Fibroblast of lung (primary cell): ENCODE results near the gene LRP10. TPM values are rescaled to one million over a fixed set of nuclear protein-coding genes. Genes with fewer than 3 reads are reported as not detected.
A peak's percentile ranks its signal among the peaks of the same experiment; 100 is the strongest.

Source experiments
- DNase-seq, 2 donors: peaks; one replicate each; pipeline versions ENCODE4 v3.0.0 to v3.0.0-alpha.2; 2010; ENCODE audit warnings: low read depth in 2 of 2
- H2AFZ ChIP-seq: 2 replicates; pipeline ENCODE4 v1.5.1; 2012; ENCODE audit warnings: low read length, control low read depth, inconsistent platforms
- H3K27ac ChIP-seq: 2 replicates; pipeline ENCODE4 v1.5.1; 2011; ENCODE audit warnings: low read length, control low read depth; ENCODE audit not compliant: insufficient read depth
- H3K27me3 ChIP-seq: 2 replicates; pipeline ENCODE4 v1.5.1; 2011; ENCODE audit warnings: mild to moderate bottlenecking, low read length; ENCODE audit not compliant: control insufficient read depth, insufficient read depth
- H3K36me3 ChIP-seq: 2 replicates; pipeline ENCODE4 v1.5.1; 2011; ENCODE audit warnings: low read length; ENCODE audit not compliant: control insufficient read depth, insufficient read depth
- H3K4me1 ChIP-seq: 2 replicates; pipeline ENCODE4 v1.5.1; 2011; ENCODE audit warnings: low read length; ENCODE audit not compliant: control insufficient read depth, insufficient read depth; ENCODE audit errors: extremely low read depth
- H3K4me2 ChIP-seq: 2 replicates; pipeline ENCODE4 v1.5.1; 2011; ENCODE audit warnings: low read length, control low read depth; ENCODE audit not compliant: insufficient read depth; ENCODE audit errors: extremely low read depth
- H3K4me3 ChIP-seq, 4 experiments: fragments of 200-600 bp in 1 of 4; sonication (generic) in 1 of 4; replicated peaks in 1 of 4; 2 replicates each; pipeline ENCODE4 v1.5.1; 2011 to 2016; ENCODE audit warnings: low read length in 4 of 4, low read depth in 3 of 4, mild to moderate bottlenecking in 3 of 4, control low read depth in 2 of 4, inconsistent platforms in 1 of 4, mixed read lengths in 1 of 4; ENCODE audit not compliant: insufficient read depth in 1 of 4; ENCODE audit errors: control extremely low read depth in 1 of 4
- H3K79me2 ChIP-seq: 2 replicates; pipeline ENCODE4 v1.5.1; 2012; ENCODE audit warnings: mild to moderate bottlenecking, low read length, inconsistent platforms; ENCODE audit not compliant: control insufficient read depth, insufficient read depth
- H3K9ac ChIP-seq: 2 replicates; pipeline ENCODE4 v1.5.1; 2011; ENCODE audit warnings: mild to moderate bottlenecking, low read length, control low read depth; ENCODE audit not compliant: insufficient read depth
- H3K9me3 ChIP-seq: 2 replicates; pipeline ENCODE4 v1.5.1; 2012; ENCODE audit warnings: low read depth, low read length; ENCODE audit not compliant: control insufficient read depth, insufficient read depth
- H4K20me1 ChIP-seq: 2 replicates; pipeline ENCODE4 v1.5.1; 2011; ENCODE audit warnings: low read length; ENCODE audit not compliant: control insufficient read depth, insufficient read depth; ENCODE audit errors: extremely low read depth
- CTCF ChIP-seq, 2 donors: IDR thresholded peaks in 1 of 2; conservative IDR thresholded peaks in 1 of 2; 1 replicate in 1 of 2; 2 replicates in 1 of 2; pipeline ENCODE4 v1.5.1; 2011 to 2012; ENCODE audit warnings: low read length in 2 of 2, control low read depth in 1 of 2, inconsistent platforms in 1 of 2, low read depth in 1 of 2, mild to moderate bottlenecking in 1 of 2
- EZH2 ChIP-seq: IDR thresholded peaks from 2 replicates; pipeline ENCODE4 v1.5.1; 2012; ENCODE audit warnings: low read length, control low read depth, mild to moderate bottlenecking; ENCODE audit errors: missing control alignments
- polyA plus RNA-seq, 2 donors: library from polyadenylated mRNA; depleted of rRNA in 1 of 2; stranded (reverse) in 1 of 2; unstranded in 1 of 2; fragments of >200 nt; gene quantifications; 2 replicates each; pipeline ENCODE4 v1.2.1, GENCODE V29; 2011 to 2012; ENCODE audit warnings: missing spikeins in 1 of 2
- total RNA-seq: library from RNA; depleted of rRNA; stranded (reverse); fragments of >200 nt; gene quantifications from 2 replicates; pipeline ENCODE4 v1.2.1, GENCODE V29; 2014

LRP10 gene
- total and polyA plus RNA-seq, 2 donors (not counting 1 experiment from before 2014, with no cell fraction given), result 95.5 to 130 TPM

GRCh38 chr14:22841311-22841710 lies 30.2 kb upstream of the LRP10 start:
- Histone ChIP-seq H3K4me1 (peaks cover 27% of the 10 kb centered on the region), H3K4me3 (peak overlapping the region in 1 of 4 experiments; percentile 30), H3K36me3 (peaks cover 54% of the 10 kb centered on the region), H3K27ac (peak overlapping the region; percentile 63), H3K79me2 (peaks cover 94% of the 10 kb centered on the region), H3K27me3 (no peaks in the 10 kb centered on the region), H2AFZ (no peak overlapping the region), H3K4me2 (no peak overlapping the region), H3K9ac (no peak overlapping the region), H3K9me3 (no peaks in the 10 kb centered on the region), H4K20me1 (no peaks in the 10 kb centered on the region)
- TF ChIP-seq CTCF (conservative IDR thresholded peaks at IDR 0.05 in 1 of 2, IDR thresholded peaks at IDR 0.05 in 1 of 2; ENCODE audit: low read depth in 1 of 2, low read length in 2 of 2) (no peak), EZH2 (no peak)
- DNase-seq, result no peak

GRCh38 chr14:22841769-22842168 lies 29.8 kb upstream of the LRP10 start:
- H3K9me3 ChIP-seq, result no peaks in the 10 kb centered on the region
- peaks cover 32% of the 10 kb centered on the region for H3K4me1 ChIP-seq
- no peak overlapping the region for H2AFZ ChIP-seq
- H3K27me3 ChIP-seq, result no peaks in the 10 kb centered on the region
- H3K4me3 ChIP-seq, result peak overlapping the region in 1 of 4 experiments; percentile 30
- no peak overlapping the region for H3K4me2 ChIP-seq
- no peak overlapping the region for H3K9ac ChIP-seq
- H4K20me1 ChIP-seq, result no peaks in the 10 kb centered on the region
- H3K79me2 ChIP-seq, result peaks cover 93% of the 10 kb centered on the region
- TF ChIP-seq CTCF (conservative IDR thresholded peaks at IDR 0.05 in 1 of 2, IDR thresholded peaks at IDR 0.05 in 1 of 2; ENCODE audit: low read depth in 1 of 2, low read length in 2 of 2), result no peak
- no peak for TF ChIP-seq EZH2
- H3K27ac ChIP-seq, result peak overlapping the region; percentile 63
- H3K36me3 ChIP-seq, result peaks cover 58% of the 10 kb centered on the region
- no peak for DNase-seq

- no peak for DNase-seq
- H4K20me1 ChIP-seq, result no peaks in the 10 kb centered on the region
- no peak overlapping the region for H2AFZ ChIP-seq
- H3K9me3 ChIP-seq, result no peaks in the 10 kb centered on the region
- TF ChIP-seq CTCF (conservative IDR thresholded peaks at IDR 0.05 in 1 of 2, IDR thresholded peaks at IDR 0.05 in 1 of 2; ENCODE audit: low read depth in 1 of 2, low read length in 2 of 2) (no peak), EZH2 (no peak)
- peak overlapping the region in 1 of 4 experiments; percentile 4 for H3K4me3 ChIP-seq
- peak overlapping the region; percentile 17 for H3K9ac ChIP-seq
- H3K27me3 ChIP-seq, result no peaks in the 10 kb centered on the region
- peaks cover 62% of the 10 kb centered on the region for H3K36me3 ChIP-seq
- H3K79me2 ChIP-seq, result peaks cover 86% of the 10 kb centered on the region
- H3K4me1 ChIP-seq, result peaks cover 36% of the 10 kb centered on the region
- no peak overlapping the region for H3K4me2 ChIP-seq
- peak overlapping the region; percentile 63 for H3K27ac ChIP-seq
Measured at GRCh38 chr14:22842211-22843122, 29.1 kb upstream of the LRP10 start.
